Transverse colon (tissue), 4 donors: ENCODE results near the gene VPS13D.

ENCODE experiments used
- EP300 ChIP-seq: sonication (generic); formaldehyde crosslinking; IDR thresholded peaks from one replicate; pipeline ENCODE4 v1.6.1; 2017; ENCODE audit warnings: antibody characterized with exemption, low read depth
- POLR2AphosphoS5 ChIP-seq, 3 donors: sonication (generic); formaldehyde crosslinking; IDR thresholded peaks; one replicate each; pipeline ENCODE4 v1.6.1; 2016; ENCODE audit warnings: antibody characterized with exemption in 3 of 3
- TF ChIP-seq, protein P1 (sequence below), 5 experiments: fragments of 200-600 bp in 3 of 5; fragments of 450-650 bp in 2 of 5; sonication (generic) in 3 of 5; IDR thresholded peaks; 1 replicate in 2 of 5; 2 replicates in 3 of 5; pipeline ENCODE4 v1.5.1; 2016 to 2017; ENCODE audit warnings: antibody characterized with exemption in 5 of 5, inconsistent platforms in 3 of 5, mild to moderate bottlenecking in 2 of 5, moderate library complexity in 1 of 5

DNA sequence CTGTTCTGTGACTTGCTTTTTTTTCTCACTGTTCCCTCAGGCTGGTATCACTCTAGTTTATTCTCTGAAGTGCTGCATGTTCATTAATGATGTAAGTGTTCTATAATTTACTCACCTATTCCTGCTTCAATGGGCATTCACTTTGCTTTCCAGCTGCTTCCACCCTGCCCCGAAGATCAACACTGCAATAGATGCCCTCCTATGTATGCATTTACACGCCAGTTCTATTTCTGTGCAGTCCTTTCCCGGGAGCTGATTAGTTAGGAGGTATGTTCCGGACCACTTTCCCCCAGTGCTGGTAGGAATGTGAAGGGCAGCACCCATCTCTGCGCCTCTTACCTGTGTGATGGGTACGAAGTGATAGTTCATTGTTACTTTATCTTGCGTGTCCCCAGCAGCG is 284.8 kb downstream of the VPS13D start:
- TF ChIP-seq, protein P1, sequence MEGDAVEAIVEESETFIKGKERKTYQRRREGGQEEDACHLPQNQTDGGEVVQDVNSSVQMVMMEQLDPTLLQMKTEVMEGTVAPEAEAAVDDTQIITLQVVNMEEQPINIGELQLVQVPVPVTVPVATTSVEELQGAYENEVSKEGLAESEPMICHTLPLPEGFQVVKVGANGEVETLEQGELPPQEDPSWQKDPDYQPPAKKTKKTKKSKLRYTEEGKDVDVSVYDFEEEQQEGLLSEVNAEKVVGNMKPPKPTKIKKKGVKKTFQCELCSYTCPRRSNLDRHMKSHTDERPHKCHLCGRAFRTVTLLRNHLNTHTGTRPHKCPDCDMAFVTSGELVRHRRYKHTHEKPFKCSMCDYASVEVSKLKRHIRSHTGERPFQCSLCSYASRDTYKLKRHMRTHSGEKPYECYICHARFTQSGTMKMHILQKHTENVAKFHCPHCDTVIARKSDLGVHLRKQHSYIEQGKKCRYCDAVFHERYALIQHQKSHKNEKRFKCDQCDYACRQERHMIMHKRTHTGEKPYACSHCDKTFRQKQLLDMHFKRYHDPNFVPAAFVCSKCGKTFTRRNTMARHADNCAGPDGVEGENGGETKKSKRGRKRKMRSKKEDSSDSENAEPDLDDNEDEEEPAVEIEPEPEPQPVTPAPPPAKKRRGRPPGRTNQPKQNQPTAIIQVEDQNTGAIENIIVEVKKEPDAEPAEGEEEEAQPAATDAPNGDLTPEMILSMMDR (IDR thresholded peaks at IDR 0.05) = no peak
- TF ChIP-seq POLR2AphosphoS5 (IDR thresholded peaks at IDR 0.05) (no peak), EP300 (no peak)
